ENCODE data around the gene ANKDD1B.

GRCh38 chr5:75662061-75662460, 50.8 kb downstream of the ANKDD1B start:
- TF ChIP-seq EZH2phosphoT487 (conservative IDR thresholded peaks at IDR 0.05; ENCODE audit: low read length) (no peak), CTCF (IDR thresholded peaks at IDR 0.05; ENCODE audit: insufficient read depth, low read length, poor library complexity, severe bottlenecking) (no peak)

All from SU-DHL-6 (cell line).